Nephron (organoid): ENCODE data around the gene KIZ.

Experiments
- H3K27ac Mint-ChIP-seq, 3 experiments: 2 replicates each; pipeline ENCODE4 v1.8.0; 2020; ENCODE audit warnings: mixed read lengths in 3 of 3, mild to moderate bottlenecking in 2 of 3, moderate library complexity in 1 of 3
- H3K27me3 Mint-ChIP-seq: 2 replicates; pipeline ENCODE4 v1.8.0; 2021; ENCODE audit warnings: low read depth, mild to moderate bottlenecking, moderate library complexity, mixed read lengths
- H3K36me3 Mint-ChIP-seq: 2 replicates; pipeline ENCODE4 v1.8.0; 2020; ENCODE audit warnings: low read depth, mixed read lengths
- H3K4me1 Mint-ChIP-seq: 2 replicates; pipeline ENCODE4 v1.8.0; 2020; ENCODE audit warnings: mixed read lengths
- H3K4me3 Mint-ChIP-seq, 3 experiments: 2 replicates each; pipeline ENCODE4 v1.8.0; 2020; ENCODE audit warnings: mild to moderate bottlenecking in 3 of 3, mixed read lengths in 3 of 3, moderate library complexity in 2 of 3
- H3K9me3 Mint-ChIP-seq: 2 replicates; pipeline ENCODE4 v1.8.0; 2020; ENCODE audit warnings: mixed read lengths
- TF ChIP-seq, protein P1 (sequence below), 3 experiments: fragments of 200-600 bp; sonication (generic); IDR thresholded peaks; one replicate each; pipeline ENCODE4 v1.5.0; 2021; ENCODE audit warnings: antibody characterized with exemption in 3 of 3; ENCODE audit not compliant: unreplicated experiment in 3 of 3

Gene KIZ

GRCh38 chr20:21109144-21109543 is 16.7 kb upstream of the KIZ start:
- TF ChIP-seq, protein P1, sequence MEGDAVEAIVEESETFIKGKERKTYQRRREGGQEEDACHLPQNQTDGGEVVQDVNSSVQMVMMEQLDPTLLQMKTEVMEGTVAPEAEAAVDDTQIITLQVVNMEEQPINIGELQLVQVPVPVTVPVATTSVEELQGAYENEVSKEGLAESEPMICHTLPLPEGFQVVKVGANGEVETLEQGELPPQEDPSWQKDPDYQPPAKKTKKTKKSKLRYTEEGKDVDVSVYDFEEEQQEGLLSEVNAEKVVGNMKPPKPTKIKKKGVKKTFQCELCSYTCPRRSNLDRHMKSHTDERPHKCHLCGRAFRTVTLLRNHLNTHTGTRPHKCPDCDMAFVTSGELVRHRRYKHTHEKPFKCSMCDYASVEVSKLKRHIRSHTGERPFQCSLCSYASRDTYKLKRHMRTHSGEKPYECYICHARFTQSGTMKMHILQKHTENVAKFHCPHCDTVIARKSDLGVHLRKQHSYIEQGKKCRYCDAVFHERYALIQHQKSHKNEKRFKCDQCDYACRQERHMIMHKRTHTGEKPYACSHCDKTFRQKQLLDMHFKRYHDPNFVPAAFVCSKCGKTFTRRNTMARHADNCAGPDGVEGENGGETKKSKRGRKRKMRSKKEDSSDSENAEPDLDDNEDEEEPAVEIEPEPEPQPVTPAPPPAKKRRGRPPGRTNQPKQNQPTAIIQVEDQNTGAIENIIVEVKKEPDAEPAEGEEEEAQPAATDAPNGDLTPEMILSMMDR (IDR thresholded peaks at IDR 0.05; ENCODE audit: unreplicated experiment in 3 of 3), result no peak
- Mint-ChIP-seq H3K4me1 (no peaks in the 10 kb centered on the region), H3K4me3 (no peak overlapping the region), H3K27me3 (peaks cover 99% of the 10 kb centered on the region), H3K9me3 (peaks cover 2% of the 10 kb centered on the region), H3K27ac (no peak overlapping the region), H3K36me3 (no peaks in the 10 kb centered on the region)

- Mint-ChIP-seq H3K27ac (no peak overlapping the region), H3K4me3 (no peak overlapping the region), H3K36me3 (no peaks in the 10 kb centered on the region), H3K4me1 (no peaks in the 10 kb centered on the region), H3K27me3 (peaks cover 97% of the 10 kb centered on the region), H3K9me3 (peaks cover 2% of the 10 kb centered on the region)
- TF ChIP-seq, protein P1 (IDR thresholded peaks at IDR 0.05; ENCODE audit: unreplicated experiment in 3 of 3), result no peak
Observed at GRCh38 chr20:21110811-21111210, 15.1 kb upstream of the KIZ start.

DNA sequence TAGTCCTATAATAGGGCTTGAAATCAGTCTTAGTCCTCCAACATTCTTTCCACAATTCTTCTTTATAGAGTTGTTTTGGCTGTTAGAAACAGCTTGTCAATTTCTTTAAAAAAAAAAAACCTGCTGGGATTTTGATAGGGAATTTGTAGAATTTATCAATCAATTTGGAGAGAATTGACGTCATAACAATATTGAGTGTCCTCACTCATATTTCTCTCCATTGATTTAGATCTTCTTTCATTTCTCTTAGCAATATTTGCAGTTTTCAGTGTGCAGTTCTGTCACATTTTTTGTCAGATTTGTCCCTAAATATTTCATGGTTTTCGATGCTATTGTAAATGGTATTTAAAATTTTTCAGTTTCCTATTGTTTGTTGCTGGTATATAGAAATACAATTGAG is 14.5 kb upstream of the KIZ start:
- Mint-ChIP-seq H3K27me3 (peaks cover 91% of the 10 kb centered on the region), H3K4me3 (no peak overlapping the region), H3K9me3 (peaks cover 2% of the 10 kb centered on the region), H3K27ac (no peak overlapping the region), H3K36me3 (no peaks in the 10 kb centered on the region), H3K4me1 (no peaks in the 10 kb centered on the region)
- TF ChIP-seq, protein P1 (IDR thresholded peaks at IDR 0.05; ENCODE audit: unreplicated experiment in 3 of 3), result no peak

DNA sequence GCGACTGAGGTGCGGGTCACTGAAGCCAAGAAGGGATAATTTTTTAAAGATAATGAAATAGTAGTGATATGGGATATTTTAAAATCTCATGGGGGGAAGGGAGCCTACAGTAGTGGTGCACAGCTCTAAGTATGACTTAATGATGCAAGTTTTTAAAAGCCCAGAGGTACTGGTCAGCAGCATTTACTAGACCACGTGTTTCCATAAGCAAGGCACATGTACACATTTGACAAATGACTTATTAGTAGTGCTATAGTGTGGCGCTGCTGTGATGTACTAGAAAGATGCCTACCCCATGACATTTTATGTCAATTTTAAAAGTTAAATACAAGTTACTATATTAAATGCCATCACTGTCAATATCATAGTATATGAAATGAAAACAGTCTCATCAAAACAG is 12.2 kb upstream of the KIZ start:
- Mint-ChIP-seq H3K9me3 (no peaks in the 10 kb centered on the region), H3K4me3 (no peak overlapping the region), H3K27me3 (peaks cover 78% of the 10 kb centered on the region), H3K27ac (no peak overlapping the region), H3K36me3 (no peaks in the 10 kb centered on the region), H3K4me1 (no peaks in the 10 kb centered on the region)
- TF ChIP-seq, protein P1 (IDR thresholded peaks at IDR 0.05; ENCODE audit: unreplicated experiment in 3 of 3), result no peak

DNA sequence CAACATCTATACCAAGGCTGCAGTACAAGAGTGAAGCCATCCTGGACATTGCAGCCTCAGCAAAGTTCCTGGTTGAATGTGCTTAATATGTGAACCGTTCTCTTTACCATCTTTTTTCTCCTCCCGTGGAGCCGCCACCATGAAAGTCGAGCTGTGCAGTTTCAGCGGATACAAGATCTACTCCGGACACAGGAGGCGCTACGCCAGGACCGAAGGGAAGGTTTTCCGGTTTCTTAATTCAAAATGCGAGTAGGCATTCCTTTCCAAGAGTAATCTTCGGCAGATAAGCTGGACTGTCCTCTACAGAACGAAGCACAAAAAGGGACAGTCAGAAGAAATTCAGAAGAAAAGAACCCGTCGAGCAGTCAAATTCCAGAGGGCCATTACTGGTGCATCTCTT is 11.3 kb upstream of the KIZ start:
- H3K9me3 Mint-ChIP-seq, result no peaks in the 10 kb centered on the region
- H3K27me3 Mint-ChIP-seq, result peaks cover 74% of the 10 kb centered on the region
- no peak overlapping the region for H3K4me3 Mint-ChIP-seq
- TF ChIP-seq, protein P1 (IDR thresholded peaks at IDR 0.05; ENCODE audit: unreplicated experiment in 3 of 3), result no peak
- no peaks in the 10 kb centered on the region for H3K36me3 Mint-ChIP-seq
- no peak overlapping the region for H3K27ac Mint-ChIP-seq
- no peaks in the 10 kb centered on the region for H3K4me1 Mint-ChIP-seq

DNA sequence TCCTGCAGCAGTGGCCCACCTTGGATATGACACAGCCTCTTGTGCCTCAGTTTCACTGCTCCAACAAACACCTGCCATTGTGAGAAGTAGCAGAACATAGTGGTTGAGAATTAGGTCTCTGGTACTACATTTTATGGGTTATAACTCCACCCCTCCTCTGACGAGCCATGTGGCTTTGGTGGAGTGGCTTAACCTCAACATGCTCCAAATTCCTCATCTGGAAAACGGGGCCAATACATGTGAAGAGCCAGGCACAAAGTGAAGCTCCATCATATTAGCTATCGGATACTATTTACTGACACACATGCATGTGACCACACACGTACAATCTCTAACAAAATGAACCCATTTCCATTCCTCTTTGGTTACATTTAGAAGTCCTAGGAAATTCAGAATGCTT is 8.4 kb upstream of the KIZ start:
- no peaks in the 10 kb centered on the region for H3K4me1 Mint-ChIP-seq
- no peak overlapping the region for H3K4me3 Mint-ChIP-seq
- peaks cover 4% of the 10 kb centered on the region for H3K9me3 Mint-ChIP-seq
- TF ChIP-seq, protein P1 (IDR thresholded peaks at IDR 0.05; ENCODE audit: unreplicated experiment in 3 of 3), result no peak
- no peaks in the 10 kb centered on the region for H3K36me3 Mint-ChIP-seq
- H3K27ac Mint-ChIP-seq, result no peak overlapping the region
- peaks cover 48% of the 10 kb centered on the region for H3K27me3 Mint-ChIP-seq
